ENCODE results near the gene AGMO.
"Not testable (repeated sequence)": the region's sequence is repeated elsewhere in the genome, so short reads cannot be mapped to it uniquely, and the experiment has no call there.

The AGMO gene

GRCh38 chr7:15313361-15313760, 248.5 kb downstream of the AGMO start:
- no peak for DNase-seq

- peak; percentile 86 for DNase-seq
Measured at GRCh38 chr7:15309872-15310271, 251.9 kb downstream of the AGMO start.

GRCh38 chr7:15308821-15309220, 253.0 kb downstream of the AGMO start:
- DNase-seq, result no peak

- peak; percentile 30 for DNase-seq
Measured at GRCh38 chr7:15306296-15306695, 255.5 kb downstream of the AGMO start.

GRCh38 chr7:15305002-15305600, 256.7 kb downstream of the AGMO start:
- peak; percentile 69 for DNase-seq

GRCh38 chr7:15303357-15303756, 258.5 kb downstream of the AGMO start:
- no peak for DNase-seq

GRCh38 chr7:15300986-15301385, 260.8 kb downstream of the AGMO start:
- not testable (repeated sequence) for DNase-seq

- no peak for DNase-seq
Measured at GRCh38 chr7:15292138-15292537, 269.7 kb downstream of the AGMO start.

- peak; percentile 18 for DNase-seq
Measured at GRCh38 chr7:15291699-15292098, 270.1 kb downstream of the AGMO start.

GRCh38 chr7:15288741-15289140, 273.1 kb downstream of the AGMO start:
- no peak for DNase-seq

- DNase-seq, result peak; percentile 68
Measured at GRCh38 chr7:15284396-15284795, 277.4 kb downstream of the AGMO start.

GRCh38 chr7:15280078-15280733, 281.6 kb downstream of the AGMO start:
- DNase-seq, result no peak

- no peak for DNase-seq
Measured at GRCh38 chr7:15279640-15280039, 282.2 kb downstream of the AGMO start.

GRCh38 chr7:15257689-15258088, 304.1 kb downstream of the AGMO start:
- DNase-seq, result no peak

- no peak for DNase-seq
Measured at GRCh38 chr7:15252181-15252580, 309.6 kb downstream of the AGMO start.

GRCh38 chr7:15248514-15248913, 313.3 kb downstream of the AGMO start:
- no peak for DNase-seq

GRCh38 chr7:15245831-15246230, 316.0 kb downstream of the AGMO start:
- no peak for DNase-seq

GRCh38 chr7:15239801-15240200, 322.0 kb downstream of the AGMO start:
- DNase-seq, result no peak

- no peak for DNase-seq
Measured at GRCh38 chr7:15236952-15237351, 324.9 kb downstream of the AGMO start.

GRCh38 chr7:15234431-15234830, 327.4 kb downstream of the AGMO start:
- DNase-seq, result no peak

GRCh38 chr7:15228831-15229230, 333.0 kb downstream of the AGMO start:
- DNase-seq, result no peak

GRCh38 chr7:15225981-15226380, 335.8 kb downstream of the AGMO start:
- no peak for DNase-seq

- DNase-seq, result no peak
Measured at GRCh38 chr7:15219758-15220157, 342.1 kb downstream of the AGMO start.

- no peak for DNase-seq
Measured at GRCh38 chr7:15218261-15218660, 343.6 kb downstream of the AGMO start.

- DNase-seq, result peak; percentile 17
Measured at GRCh38 chr7:15215616-15216015, 346.2 kb downstream of the AGMO start.
